Colonic mucosa (tissue), 4 donors: ENCODE data around the gene NR1D1. TPM values are rescaled to one million over a fixed set of nuclear protein-coding genes. Genes with fewer than 3 reads are reported as not detected.

ENCODE experiments used
- DNase-seq: peaks from one replicate; pipeline ENCODE4 v3.0.0-alpha.2; 2020
- H3K27ac ChIP-seq: fragments of 200-600 bp; one replicate; pipeline ENCODE4 v1.8.0; 2021
- H3K27me3 ChIP-seq: fragments of 200-600 bp; one replicate; pipeline ENCODE4 v1.8.0; 2021
- H3K36me3 ChIP-seq: fragments of 200-600 bp; one replicate; pipeline ENCODE4 v1.8.0; 2021
- H3K4me1 ChIP-seq: fragments of 200-600 bp; one replicate; pipeline ENCODE4 v1.8.0; 2021; ENCODE audit warnings: mild to moderate bottlenecking
- H3K4me3 ChIP-seq: fragments of 200-600 bp; one replicate; pipeline ENCODE4 v1.8.0; 2021
- H3K9ac ChIP-seq, 2 donors: one replicate each; pipeline ENCODE4 v1.7.0; 2013; ENCODE audit warnings: control low read depth in 2 of 2, low read depth in 2 of 2, low read length in 2 of 2
- H3K9me3 ChIP-seq: fragments of 200-600 bp; one replicate; pipeline ENCODE4 v1.8.0; 2021
- CTCF ChIP-seq: fragments of 200-600 bp; IDR thresholded peaks from one replicate; pipeline ENCODE4 v1.8.0; 2022; ENCODE audit warnings: antibody characterized with exemption, mild to moderate bottlenecking
- intact Hi-C: fragments of 100-400 bp; cut with DNase I; formaldehyde crosslinking; loops from one replicate; pipeline ENCODE4 v1.14.1; 2022
- total RNA-seq, 2 donors: library from RNA; stranded (reverse); fragmentation: NEBNext Ultra II Directional in 1 of 2; extraction: Animal tissue kit (Norgen Biotek cat#: 25700) in 1 of 2; gene quantifications; one replicate each; pipeline ENCODE4 v1.2.1, GENCODE V29; 2021
- donor health status: healthy.
- donor health status: DM: no; HTN: no; CAD: no.
- donor health status: DM: no; HTN: no; CAD: no.

The NR1D1 gene
- total RNA-seq, 2 donors from 2014 or later, result 4.8 to 18.8 TPM

- peaks cover 37% of the 10 kb centered on the region for H3K4me1 ChIP-seq
- H3K9ac ChIP-seq, result peak overlapping the region; percentile 58 to 66
- peak; percentile 98 for DNase-seq
- H3K4me3 ChIP-seq, result peak overlapping the region; percentile 36
- intact Hi-C loops, result loop anchor here (5.0 kb wide), 2 partner anchors 51 to 54 kb away; partner anchors contain the start of gene THRA
- H3K27ac ChIP-seq, result peak overlapping the region; percentile 93
- no peaks in the 10 kb centered on the region for H3K27me3 ChIP-seq
- TF ChIP-seq CTCF, result peak; percentile 76
- no peaks in the 10 kb centered on the region for H3K36me3 ChIP-seq
- H3K9me3 ChIP-seq, result no peaks in the 10 kb centered on the region
These were observed 12.9 kb upstream of the NR1D1 start for GRCh38 chr17:40113110-40113906.

- DNase-seq, result no peak
- Histone ChIP-seq H3K4me1 (peaks cover 37% of the 10 kb centered on the region), H3K9ac (peak overlapping the region; percentile 58 to 66), H3K27me3 (no peaks in the 10 kb centered on the region), H3K9me3 (no peaks in the 10 kb centered on the region), H3K4me3 (no peak overlapping the region), H3K36me3 (no peaks in the 10 kb centered on the region), H3K27ac (peak overlapping the region; percentile 93)
- no peak for TF ChIP-seq CTCF
- intact Hi-C loops, result loop anchor here (5.0 kb wide), 2 partner anchors 50 to 55 kb away; partner anchors contain the start of gene THRA
These were observed 12.3 kb upstream of the NR1D1 start for GRCh38 chr17:40112718-40113109.

- no peaks in the 10 kb centered on the region for H3K9me3 ChIP-seq
- H3K4me1 ChIP-seq, result peaks cover 37% of the 10 kb centered on the region
- no peaks in the 10 kb centered on the region for H3K36me3 ChIP-seq
- DNase-seq, result no peak
- intact Hi-C loops, result loop anchor here (5.0 kb wide), 2 partner anchors 50 to 55 kb away; partner anchors contain the start of gene THRA
- H3K27me3 ChIP-seq, result no peaks in the 10 kb centered on the region
- no peak for TF ChIP-seq CTCF
- H3K9ac ChIP-seq, result peak overlapping the region; percentile 58 to 66
- H3K27ac ChIP-seq, result peak overlapping the region; percentile 93
- no peak overlapping the region for H3K4me3 ChIP-seq
These were observed 11.9 kb upstream of the NR1D1 start for GRCh38 chr17:40112191-40112711.

- intact Hi-C loops, result loop anchor here (5.0 kb wide), 2 partner anchors 49 to 56 kb away; partner anchors contain the start of gene THRA
- no peaks in the 10 kb centered on the region for H3K9me3 ChIP-seq
- peaks cover 40% of the 10 kb centered on the region for H3K4me1 ChIP-seq
- H3K27me3 ChIP-seq, result no peaks in the 10 kb centered on the region
- no peak overlapping the region for H3K4me3 ChIP-seq
- DNase-seq, result peak; percentile 93
- peak overlapping the region; percentile 93 for H3K27ac ChIP-seq
- H3K36me3 ChIP-seq, result no peaks in the 10 kb centered on the region
- H3K9ac ChIP-seq, result peak overlapping the region; percentile 58 to 66
- peak; percentile 91 for TF ChIP-seq CTCF
These were observed 11.1 kb upstream of the NR1D1 start for GRCh38 chr17:40111221-40112128.
